ENCODE results near the gene CCM2.

CCM2 gene

GRCh38 chr7:45082831-45083331, 82.9 kb downstream of the CCM2 start:
- DNase-seq, result no peak

DNA sequence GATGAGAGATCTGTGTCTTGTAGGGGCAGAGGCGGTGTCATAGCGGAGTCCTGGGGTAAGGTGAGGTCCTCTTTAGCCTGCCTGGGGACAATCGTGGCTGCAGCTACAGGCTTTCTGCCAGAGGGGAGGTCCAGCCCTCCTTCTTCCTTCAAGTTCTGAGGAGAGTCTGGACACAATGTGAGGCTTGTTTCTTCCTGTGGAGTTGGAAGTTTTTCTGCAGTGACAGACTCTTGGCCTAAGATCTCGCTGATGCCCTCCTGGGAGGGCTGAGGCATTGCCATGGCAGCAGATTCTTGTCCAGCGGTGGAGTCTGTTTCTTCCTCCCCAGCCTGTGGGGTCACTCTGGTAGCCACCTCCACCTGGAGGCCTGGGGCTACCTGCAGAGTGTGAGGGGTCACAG, 84.3 kb downstream of the CCM2 start:
- DNase-seq, result no peak

- no peak for DNase-seq
Observed at GRCh38 chr7:45084901-45085618, 85.1 kb downstream of the CCM2 start.

GRCh38 chr7:45085619-45086200, 85.7 kb downstream of the CCM2 start:
- no peak for DNase-seq

- peak; percentile 41 for DNase-seq
Observed at GRCh38 chr7:45086331-45087065, 86.5 kb downstream of the CCM2 start.

GRCh38 chr7:45087301-45088145, 87.5 kb downstream of the CCM2 start:
- DNase-seq, result no peak

DNA sequence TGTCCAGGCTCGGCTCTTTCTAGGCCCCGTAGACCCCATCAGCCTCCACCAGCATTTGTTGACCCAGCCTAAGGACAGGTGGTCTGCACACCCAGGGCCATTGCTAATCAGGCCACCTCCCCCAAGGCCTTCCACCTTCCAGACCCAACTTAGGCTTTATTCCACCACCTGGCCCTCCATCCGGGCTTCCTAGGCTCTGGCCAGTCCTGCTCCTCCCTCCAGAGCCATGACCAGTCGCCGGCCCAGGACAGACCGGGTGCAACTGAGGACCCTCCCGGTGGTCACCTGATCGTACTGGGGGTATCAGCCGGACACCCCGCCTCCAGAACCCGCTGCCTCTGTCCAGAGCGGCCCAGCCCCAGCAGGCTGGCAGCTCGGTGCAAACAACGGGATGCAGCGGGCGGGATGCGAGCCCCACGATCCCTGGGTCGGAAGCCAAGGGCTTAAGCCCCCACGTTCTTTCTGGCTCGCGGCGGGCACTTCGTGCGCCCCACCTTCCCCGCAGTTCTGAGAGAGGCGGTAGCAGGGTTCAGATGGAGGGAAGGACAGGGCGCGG, 88.2 kb downstream of the CCM2 start:
- DNase-seq, result no peak

GRCh38 chr7:45088821-45089340, 88.9 kb downstream of the CCM2 start, which contains the start of gene NACAD:
NACAD (minus strand) TSS chr7:45088969; CDS start chr7:45088894, 75 bp downstream.
- peak; percentile 71 for DNase-seq

- DNase-seq, result peak; percentile 83
Observed at GRCh38 chr7:45089341-45089891, 89.4 kb downstream of the CCM2 start.

DNA sequence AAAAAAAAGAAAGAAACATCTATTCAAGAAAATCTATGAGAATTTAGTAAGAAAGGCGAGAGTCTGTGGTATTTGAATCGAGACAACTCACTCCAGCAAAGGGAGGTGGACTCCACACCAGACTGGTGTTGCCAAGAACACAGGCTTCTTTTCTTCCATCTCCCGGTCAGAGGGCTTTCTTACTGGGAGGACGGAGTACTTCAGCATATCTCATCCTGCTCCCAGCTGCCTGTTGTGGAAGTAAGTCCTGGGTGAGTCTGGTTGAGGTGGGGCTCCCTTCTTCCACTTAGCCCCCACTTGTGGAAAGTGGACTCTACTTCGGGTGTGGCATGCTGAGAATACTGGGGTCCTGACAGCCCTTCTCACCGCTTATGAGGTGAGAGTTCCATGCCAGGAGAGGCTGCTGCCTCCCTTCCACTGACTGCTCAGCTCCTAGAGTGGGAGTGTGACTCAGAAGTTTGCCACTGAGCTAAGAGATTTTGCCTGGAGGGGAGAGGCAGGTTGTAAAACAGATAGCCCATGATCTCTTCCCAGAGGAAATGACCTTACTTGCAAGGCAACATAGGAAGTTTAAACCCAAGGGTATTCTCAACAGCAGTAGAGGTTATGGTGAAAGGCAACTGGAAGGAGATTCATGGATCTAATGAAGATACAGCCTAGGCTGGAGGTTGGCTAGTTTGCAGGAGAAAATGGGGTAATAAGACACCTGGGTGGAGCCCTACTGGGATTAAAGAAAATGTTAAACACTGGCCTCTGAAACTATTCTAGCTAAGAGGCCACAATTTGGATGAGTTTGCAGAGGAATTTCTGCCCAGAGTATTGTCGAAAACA, 92.3 kb downstream of the CCM2 start:
- no peak for DNase-seq

GRCh38 chr7:45092931-45093235, 92.9 kb downstream of the CCM2 start:
- DNase-seq, result no peak

DNA sequence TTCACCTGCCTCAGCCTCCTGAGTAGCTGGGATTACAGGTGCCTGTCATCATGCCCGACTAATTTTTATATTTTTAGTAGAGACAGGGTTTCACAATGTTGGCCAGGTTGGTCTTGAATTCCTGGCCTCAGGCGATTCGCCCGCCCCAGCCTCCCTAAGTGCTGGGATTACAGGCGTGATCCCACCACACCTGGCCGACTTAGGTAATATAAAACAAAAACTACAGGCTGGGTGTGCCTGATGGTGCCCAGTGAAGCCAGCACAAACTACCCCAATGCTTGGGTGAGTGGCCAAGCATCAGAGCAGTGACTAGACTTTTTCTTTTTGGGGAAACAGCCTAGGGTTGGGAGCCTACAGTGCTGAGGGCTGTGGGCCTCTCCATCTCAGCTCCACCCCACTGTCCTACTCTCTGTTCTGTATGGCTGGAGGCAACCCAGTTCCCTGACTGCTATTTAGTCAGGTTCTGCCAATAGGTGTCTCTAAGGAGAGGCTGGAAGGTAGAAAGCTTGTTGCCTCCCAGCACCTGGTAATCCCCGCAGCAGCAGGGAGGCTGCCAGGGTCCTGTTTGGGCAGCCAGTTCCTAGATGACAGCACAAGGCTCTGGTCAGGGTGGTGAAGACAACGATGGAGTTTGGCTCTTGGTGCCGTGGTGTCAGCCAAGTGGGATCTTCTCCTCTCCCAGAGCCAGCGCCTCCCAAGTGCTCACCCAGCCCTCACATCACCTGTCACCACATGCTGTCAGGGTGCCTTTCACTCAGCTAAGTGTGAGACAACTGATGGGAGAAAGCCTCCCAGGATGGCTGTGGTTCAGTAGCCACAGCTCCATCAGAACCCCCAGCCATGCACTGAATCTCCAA, 99.2 kb downstream of the CCM2 start:
- DNase-seq, result no peak

DNA sequence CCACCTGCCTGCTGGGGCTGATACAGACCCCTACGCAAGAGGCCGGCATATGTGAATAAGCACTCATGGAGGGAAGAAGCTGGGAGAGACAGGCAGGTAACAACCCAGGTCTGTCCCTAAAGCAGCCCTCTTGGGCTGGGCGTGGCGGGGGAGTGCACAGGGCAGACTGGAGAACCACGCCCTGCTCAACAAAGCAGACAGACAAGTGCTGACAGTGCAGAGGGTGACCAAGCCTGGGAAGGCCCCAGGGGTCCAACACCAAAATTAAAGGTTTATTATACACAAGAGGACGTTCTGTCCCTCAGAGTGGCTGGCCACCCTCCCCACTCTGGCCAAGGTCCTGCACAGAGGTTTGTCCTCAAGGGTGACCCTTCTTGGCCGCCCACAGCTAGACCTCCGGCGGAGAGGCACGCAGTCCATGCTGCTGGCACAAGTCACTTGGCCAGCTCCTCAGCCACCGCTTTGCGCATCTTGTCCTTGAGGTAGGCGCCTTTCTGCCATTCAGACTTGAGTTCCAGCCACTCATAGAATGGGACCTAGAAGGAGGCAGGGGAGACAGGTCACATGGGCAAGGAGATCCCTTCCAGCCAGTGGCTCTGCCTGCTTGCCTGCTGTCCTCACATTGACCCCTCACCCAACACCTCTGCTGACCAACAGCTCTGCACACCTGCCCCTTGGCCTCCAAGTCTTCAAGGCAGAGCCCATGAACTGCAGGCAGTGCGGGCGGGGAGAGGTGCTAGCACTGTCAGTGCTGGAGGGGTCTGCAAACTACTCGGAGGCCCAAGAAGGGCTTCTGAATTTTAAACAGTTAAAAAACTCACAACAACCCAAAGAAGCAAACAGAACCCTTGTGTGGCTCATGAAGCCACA, 100.1 kb downstream of the CCM2 start:
- no peak for DNase-seq

GRCh38 chr7:45100761-45101480, 100.9 kb downstream of the CCM2 start:
- no peak for DNase-seq

GRCh38 chr7:45101748-45102147, 101.7 kb downstream of the CCM2 start:
- no peak for DNase-seq

DNA sequence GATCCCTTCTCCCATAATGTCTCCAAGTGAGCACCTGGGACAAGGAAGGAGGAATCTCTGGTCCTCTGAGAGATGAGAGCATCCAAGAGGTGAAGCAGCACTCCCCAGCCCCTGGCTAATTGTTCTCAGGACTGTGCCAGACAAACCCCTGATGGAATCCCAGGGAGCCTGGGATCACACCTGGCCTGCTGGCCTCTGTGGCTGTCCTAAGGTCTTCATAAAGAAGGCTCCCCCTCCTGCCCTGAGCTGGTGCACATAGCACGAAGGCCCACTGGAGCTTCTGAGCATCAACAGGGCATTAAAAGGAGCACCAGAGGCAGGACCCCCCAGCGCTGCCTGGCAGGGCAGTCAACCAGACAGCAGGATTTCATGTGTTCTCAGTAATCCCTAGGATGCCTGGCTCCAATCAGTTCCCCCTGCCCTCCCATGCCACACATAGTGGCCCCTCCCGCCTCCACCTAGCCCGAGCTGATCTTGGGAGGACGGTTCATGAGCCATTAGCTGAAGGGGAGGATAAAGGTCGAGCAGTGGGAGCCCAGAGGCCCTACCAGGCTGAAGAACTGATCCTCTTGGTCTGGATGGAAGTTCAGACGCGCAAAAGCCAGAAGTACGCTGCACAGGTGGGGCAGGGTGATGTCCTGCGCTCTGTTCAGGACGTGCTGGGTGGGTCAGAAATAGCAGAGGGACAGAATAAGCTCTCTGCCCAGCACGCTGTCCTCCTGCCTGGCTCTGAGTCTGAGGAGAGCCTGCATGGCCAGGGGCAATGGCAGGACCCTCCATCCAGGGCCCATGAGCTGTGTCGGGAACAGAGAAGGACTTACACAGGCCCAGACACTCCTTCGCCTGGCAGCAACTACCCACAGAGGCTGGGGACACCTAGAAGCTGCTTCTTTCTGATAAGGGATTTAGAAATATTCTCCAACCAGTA, 103.0 kb downstream of the CCM2 start:
- no peak for DNase-seq

All from DMS79 treated with DMSO at 0.1 percent for 48 hours (cell line).